GM23338 (cell line): Measurements from ENCODE around the gene GUCY1B1. TPM values are rescaled to one million over a fixed set of nuclear protein-coding genes. Genes with fewer than 3 reads are reported as not detected.

ENCODE experiments used
- polyA plus RNA-seq: library from polyadenylated mRNA; unstranded; fragments of >200 nt; fragmentation: Nextera tagmentation; extraction: Ambion mirVana; gene quantifications from 2 replicates; pipeline ENCODE4 v1.2.1, GENCODE V29; 2016
- total RNA-seq: library from RNA; depleted of rRNA; stranded (reverse); fragments of >200 nt; shearing (Covaris generic); gene quantifications from 2 replicates; pipeline ENCODE4 v1.2.3, GENCODE V29; 2014; rRNA removed

The GUCY1B1 gene
- total and polyA plus RNA-seq, 2 experiments from 2014 or later: 2.6 to 4.3 TPM

Other genes with a start within 250 kb of the GUCY1B1 start
- gene GUCY1A1, start 92.2 kb upstream of the GUCY1B1 start, total RNA-seq: not detected in 2 replicates
- not detected in 2 replicates for gene GUCY1A1, start 92.2 kb upstream of the GUCY1B1 start, polyA plus RNA-seq
- not detected in 2 replicates for gene ASIC5, start 107.3 kb downstream of the GUCY1B1 start, total RNA-seq
- not detected in 2 replicates for gene ASIC5, start 107.3 kb downstream of the GUCY1B1 start, polyA plus RNA-seq
- gene TDO2, start 144.7 kb downstream of the GUCY1B1 start, total RNA-seq: 0.10 TPM in 1 of 2 replicates, not detected in the other
- gene TDO2, start 144.7 kb downstream of the GUCY1B1 start, polyA plus RNA-seq: not detected in 2 replicates
- gene CTSO, start 194.8 kb downstream of the GUCY1B1 start, total RNA-seq: 0.78 and 0.83 TPM in 2 replicates
- gene CTSO, start 194.8 kb downstream of the GUCY1B1 start, polyA plus RNA-seq: 0.44 and 0.73 TPM in 2 replicates